ENCODE measurements around the gene CDKL4.
A peak's percentile ranks its signal among the peaks of the same experiment; 100 is the strongest.
"Not testable (repeated sequence)": the region's sequence is repeated elsewhere in the genome, so short reads cannot be mapped to it uniquely, and the experiment has no call there.

Gene CDKL4

DNA sequence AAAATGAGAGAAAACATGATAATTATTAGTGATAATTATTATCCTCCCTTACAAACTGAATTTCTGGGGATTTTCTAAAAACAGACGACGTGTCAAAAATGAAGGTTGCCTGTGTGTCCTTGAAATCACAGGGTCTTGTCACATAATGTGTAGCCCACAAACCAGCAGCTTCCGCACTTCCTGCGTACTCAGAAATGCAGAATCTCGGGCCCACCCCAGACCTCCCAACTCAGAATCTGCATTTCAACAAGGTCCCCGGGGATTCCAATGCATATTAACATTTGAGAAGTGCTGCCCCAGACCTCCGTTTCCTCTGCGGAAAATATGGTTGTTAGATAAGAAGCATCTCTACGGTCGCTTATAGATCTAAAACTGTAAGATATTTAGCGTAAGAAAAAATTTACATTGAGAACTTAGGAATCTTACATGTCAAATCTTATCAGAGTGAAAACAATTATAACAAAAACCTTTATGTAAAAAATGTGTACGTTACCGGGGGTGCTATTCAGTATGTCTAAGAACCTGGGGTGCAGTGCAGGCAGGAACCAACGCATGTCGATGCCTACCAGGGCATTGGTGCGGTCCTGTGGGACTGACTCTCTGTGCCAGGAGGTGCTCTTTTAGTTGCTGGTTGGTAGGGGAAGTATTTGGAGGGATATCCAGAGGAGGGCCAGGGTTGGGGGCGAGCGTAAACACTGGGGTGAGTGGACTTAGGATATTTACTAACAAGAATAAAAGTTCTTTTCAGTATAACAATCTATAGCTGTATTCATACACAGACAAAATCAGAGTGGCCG is 15.2 kb downstream of the CDKL4 start:
- peak; percentile 49 to 52 for DNase-seq

- peak; percentile 76 to 85 for DNase-seq
Observed at GRCh38 chr2:39227628-39228412, 15.9 kb downstream of the CDKL4 start.

GRCh38 chr2:39225567-39225966 is 18.2 kb downstream of the CDKL4 start:
- DNase-seq, result no peak

- no peak for DNase-seq
Observed at GRCh38 chr2:39223909-39224308, 19.9 kb downstream of the CDKL4 start.

DNA sequence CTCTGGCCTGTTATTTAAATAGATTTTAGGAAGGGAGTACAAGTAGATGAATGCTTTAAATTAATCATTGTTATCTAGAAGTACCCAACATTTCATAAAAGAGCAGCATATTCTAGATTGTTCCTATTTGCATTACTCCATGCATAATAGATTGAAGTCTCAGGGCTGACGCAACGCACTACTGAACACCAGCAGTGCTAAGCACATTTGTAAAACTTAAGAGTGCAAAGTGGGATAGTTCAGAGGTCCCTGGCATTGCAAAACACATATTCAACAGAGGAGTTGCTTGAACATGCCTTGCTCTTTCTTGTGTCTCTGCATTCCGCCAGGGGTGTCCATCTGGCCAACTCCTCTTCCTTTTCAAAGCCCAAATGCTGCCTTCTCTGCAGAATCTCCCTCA is 22.3 kb downstream of the CDKL4 start:
- DNase-seq, result no peak

GRCh38 chr2:39220136-39220535 is 23.6 kb downstream of the CDKL4 start:
- no peak for DNase-seq

GRCh38 chr2:39218391-39218790 is 25.4 kb downstream of the CDKL4 start:
- DNase-seq, result peak; percentile 31 to 36

DNA sequence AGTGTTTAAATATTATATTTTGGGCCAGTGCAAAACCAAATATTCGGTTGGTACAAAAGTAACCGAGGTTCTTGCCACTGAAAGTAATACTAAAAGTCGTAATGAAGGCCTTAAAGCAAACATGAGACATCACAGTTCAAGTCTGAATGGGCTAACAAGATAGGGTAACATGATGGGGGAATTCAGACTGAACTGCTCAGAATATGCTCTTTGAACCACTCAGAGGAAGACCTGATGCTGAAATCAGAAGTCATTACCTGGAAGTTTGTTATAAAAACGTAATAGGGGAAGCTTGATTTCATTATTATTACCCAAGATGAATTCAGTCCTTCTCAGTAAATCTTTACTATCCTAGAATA is 26.6 kb downstream of the CDKL4 start:
- DNase-seq, result no peak

DNA sequence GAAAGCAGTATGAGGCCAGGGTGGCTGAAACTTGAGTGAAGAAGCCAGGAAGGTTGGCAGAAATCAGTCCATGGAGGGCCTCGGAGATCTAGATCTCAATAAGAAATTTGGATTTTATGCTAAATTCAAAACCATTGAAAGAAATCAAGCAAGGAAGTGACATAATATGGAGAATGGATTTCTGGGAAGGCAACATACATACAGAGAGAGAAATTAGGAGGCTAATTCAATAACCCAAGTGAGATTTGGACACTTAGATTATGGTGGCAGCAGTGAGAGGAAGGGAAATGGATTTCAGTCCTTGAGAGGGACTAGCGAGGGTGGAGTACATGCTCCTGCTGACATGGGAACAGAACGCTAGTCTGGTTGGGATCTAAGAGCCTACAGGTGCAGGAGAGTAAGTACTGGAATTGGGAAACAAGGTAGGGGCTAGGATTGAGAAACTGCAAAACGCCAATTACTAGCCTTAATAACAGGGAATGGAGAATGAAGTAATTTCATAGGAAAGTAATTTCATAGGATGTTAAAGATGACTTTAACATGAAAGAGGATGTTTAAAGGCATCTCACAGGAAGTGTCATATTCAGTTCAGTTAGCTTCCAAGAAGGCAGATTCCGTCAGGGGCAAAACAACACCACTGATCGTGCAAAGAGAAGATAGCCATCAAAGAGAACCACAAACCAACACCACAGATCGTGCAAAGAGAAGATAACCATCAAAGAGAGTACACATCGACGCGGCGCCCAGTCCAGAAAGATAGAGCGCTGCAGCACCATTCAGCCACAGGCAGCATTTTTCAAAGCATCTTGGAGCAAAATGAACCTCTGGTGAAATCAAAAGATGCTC is 27.2 kb downstream of the CDKL4 start:
- DNase-seq, result peak; percentile 75 to 76

GRCh38 chr2:39215545-39215944 is 28.2 kb downstream of the CDKL4 start:
- DNase-seq, result no peak

- no peak for DNase-seq
Observed at GRCh38 chr2:39213015-39213414, 30.8 kb downstream of the CDKL4 start.

GRCh38 chr2:39210846-39211245 is 32.9 kb downstream of the CDKL4 start:
- DNase-seq, result no peak

GRCh38 chr2:39203382-39203781 is 40.4 kb downstream of the CDKL4 start:
- no peak for DNase-seq

DNA sequence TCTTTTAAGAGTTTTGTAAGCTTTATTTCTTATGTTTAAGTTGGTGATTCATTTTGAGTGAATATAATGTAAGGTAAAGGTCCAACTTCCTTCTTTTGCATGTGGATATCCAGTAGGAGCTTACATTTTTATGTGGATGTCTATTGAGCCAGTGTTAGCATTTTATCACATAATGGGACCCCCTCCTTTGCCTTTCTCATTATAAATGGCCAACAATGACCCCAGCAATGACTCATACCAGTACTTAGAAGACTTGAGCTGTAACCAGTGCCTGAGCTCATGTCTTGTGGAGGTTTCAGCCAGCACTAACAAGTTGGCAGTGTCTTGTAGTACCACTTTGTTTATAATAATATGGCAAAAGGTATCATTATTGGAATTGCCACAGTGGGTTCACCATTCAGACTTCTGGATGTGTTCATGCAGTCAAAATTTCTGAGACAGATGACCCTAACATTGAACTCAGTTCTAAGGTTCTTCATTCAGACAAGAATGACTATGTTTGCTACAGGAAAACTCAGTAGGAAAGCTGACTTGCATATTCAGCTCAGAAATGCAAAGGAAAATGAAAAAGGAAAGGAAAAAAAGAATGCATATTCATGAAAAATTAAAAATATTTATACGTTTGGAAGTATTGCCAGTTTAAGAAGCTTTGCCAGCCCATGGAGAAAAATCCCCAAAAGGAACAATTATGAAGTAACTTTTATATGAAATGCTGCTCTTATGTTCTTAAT is 41.0 kb downstream of the CDKL4 start:
- DNase-seq, result no peak

DNA sequence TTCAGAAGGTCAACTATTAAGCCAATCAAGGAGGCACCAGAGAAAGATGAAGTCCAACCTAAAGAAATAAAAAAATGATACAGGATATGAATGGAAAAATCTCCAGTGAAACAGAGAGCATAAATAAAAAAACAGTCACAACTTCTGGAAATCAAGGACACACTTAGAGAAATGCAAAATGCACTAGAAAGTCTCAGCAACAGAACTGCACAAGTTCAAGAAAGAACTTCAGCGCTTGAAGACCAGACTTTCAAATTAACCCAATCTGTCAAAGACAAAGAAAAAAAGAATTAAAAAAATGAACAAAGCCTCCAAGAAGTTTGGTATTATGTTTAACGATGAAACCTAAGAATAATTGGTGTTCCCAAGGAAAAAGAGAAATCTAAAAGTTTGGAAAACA is 46.8 kb downstream of the CDKL4 start:
- DNase-seq, result not testable (repeated sequence)

DNA sequence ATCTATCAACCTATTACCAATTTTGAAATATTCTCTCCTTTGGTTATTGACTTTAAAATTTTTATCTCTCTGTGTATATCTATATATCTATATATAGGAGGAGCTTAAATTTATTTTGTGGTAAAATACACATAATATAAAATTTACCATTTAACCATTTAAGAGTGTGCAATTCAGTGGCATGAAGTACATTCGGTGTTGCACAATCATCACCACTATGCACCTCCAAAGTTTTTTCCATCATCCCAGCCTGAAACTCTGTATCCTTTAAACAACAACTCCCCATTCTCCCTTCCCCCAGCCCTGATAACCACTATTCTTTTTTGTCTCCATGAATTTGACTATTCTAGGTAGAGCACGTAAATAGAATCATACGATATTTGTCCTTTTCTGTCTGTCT is 49.1 kb downstream of the CDKL4 start:
- no peak for DNase-seq

- DNase-seq, result no peak
Observed at GRCh38 chr2:39188960-39189494, 54.7 kb downstream of the CDKL4 start.

DNA sequence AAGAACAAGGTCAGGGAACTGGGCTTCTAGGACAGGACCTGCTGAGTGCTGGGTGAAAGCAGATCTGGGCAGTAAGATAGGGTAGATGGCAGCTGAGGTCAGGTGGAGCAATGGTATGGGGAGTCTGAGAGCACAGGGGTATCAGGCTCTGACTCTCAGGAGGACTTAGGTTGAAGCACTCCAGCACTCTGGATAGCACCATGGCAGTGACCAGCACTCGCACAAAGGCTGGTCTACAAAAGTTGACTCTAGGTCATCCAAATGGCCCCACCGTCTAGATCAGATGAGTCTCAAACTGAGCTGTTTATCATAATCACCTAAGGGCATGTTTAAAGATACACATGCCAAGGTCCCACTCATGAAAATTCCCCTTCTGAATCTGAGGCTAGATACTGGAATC is 60.1 kb downstream of the CDKL4 start:
- DNase-seq, result no peak

- DNase-seq, result no peak
Observed at GRCh38 chr2:39181297-39181696, 62.5 kb downstream of the CDKL4 start.

- no peak for DNase-seq
Observed at GRCh38 chr2:39179974-39180960, 63.5 kb downstream of the CDKL4 start.

DNA sequence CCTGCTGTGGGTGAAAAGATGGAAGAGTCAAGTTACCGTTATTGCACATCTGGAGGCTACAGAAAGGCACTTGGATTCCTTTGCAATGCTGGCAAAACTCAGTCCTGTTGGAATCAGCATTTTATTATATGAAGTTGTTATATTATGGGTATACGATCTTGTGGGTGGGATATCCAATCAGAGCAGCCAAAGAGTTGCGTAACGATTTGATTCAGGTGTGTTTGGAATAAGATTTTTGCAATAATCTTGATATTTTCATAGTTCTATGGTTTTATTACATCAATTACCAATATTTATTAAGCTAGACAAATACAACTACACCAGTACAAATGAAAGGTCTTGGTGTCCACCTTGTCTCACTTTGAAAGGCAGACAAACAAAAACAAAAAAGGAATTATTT is 65.0 kb downstream of the CDKL4 start:
- DNase-seq, result no peak
